Right atrium auricular region (tissue), 2 donors: Measurements from ENCODE around the gene CLDN12. TPM values are rescaled to one million over a fixed set of nuclear protein-coding genes. Genes with fewer than 3 reads are reported as not detected.

ENCODE experiments used
- DNase-seq: peaks from one replicate; pipeline ENCODE4 v3.0.0-alpha.2; 2019; ENCODE audit warnings: low spot score
- H3K27ac ChIP-seq, 2 donors: fragments of 200-600 bp; sonication (generic); 1 replicate in 1 of 2; 2 replicates in 1 of 2; pipeline ENCODE4 v1.5.1; 2016 to 2019
- H3K27me3 ChIP-seq, 2 donors: fragments of 200-600 bp; sonication (generic); one replicate each; pipeline versions ENCODE4 v1.5.1 to v1.6.0; 2017 to 2019
- H3K36me3 ChIP-seq: fragments of 200-600 bp; sonication (generic); one replicate; pipeline ENCODE4 v1.5.1; 2016
- H3K4me1 ChIP-seq, 2 donors: fragments of 200-600 bp; sonication (generic); one replicate each; pipeline versions ENCODE4 v1.5.1 to v1.6.0; 2017 to 2019
- H3K4me3 ChIP-seq, 2 donors: fragments of 200-600 bp; sonication (generic); 1 replicate in 1 of 2; 2 replicates in 1 of 2; pipeline ENCODE4 v1.5.1; 2017 to 2019; ENCODE audit warnings: mild to moderate bottlenecking in 1 of 2, moderate library complexity in 1 of 2
- H3K9me3 ChIP-seq, 2 donors: fragments of 200-600 bp; sonication (generic); one replicate each; pipeline ENCODE4 v1.5.1; 2019
- total RNA-seq, 2 donors: library from RNA; depleted of rRNA; stranded (reverse); fragments of >200 nt; gene quantifications; one replicate each; pipeline ENCODE4 v1.1.0, GENCODE V29; 2016
- TF ChIP-seq, protein P1 (sequence below), 2 donors: fragments of 200-600 bp; sonication (generic); IDR thresholded peaks; one replicate each; pipeline ENCODE4 v1.5.1; 2019; ENCODE audit warnings: antibody characterized with exemption in 2 of 2

CLDN12 gene
- total RNA-seq, result 10 to 100 TPM; 28.8 to 34.0 TPM

DNA sequence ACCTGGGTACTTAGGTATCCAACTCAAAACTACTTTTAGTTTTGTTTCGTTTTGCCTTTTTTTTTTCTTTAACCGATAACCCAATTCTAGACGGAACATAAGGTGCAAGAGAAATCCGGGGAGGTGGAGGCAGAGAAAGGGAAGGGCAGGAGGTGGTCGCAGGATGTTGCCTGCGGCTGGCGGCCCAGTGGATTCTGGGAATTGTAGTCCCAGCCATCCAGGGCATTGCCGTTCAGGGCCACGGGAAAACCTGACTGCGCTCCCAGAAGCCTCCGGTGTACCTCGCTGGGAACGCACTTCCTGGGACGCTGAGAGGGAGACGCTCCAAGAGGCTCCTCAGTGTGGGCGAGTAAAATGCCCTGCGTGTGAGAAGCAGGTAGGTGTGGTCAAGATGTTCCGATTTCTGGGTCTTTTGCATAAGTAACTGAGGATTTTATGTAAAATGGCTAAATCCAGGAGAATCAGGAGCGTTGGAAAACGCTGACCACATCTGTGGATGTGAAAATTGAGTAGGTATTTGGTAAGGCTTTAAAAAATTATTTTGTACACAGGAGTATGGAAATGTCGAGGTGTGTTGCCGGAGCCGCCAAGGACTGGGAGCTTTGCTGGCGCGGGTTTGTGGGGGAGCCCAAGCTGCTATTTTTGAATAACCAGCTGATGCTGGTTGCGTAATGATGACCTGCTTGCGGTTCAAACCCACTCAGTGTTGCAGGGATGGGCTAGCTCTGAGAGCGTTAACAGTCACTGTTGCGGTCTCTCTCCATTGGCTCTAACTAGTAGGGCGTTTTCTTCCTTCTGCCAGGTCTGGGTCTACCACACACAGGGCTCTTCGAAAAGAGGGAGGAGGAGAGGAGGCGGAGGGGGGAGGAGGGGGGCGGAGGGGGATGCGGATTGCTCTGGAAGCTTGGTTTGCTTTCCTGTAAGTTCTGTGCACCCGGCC is at the start of gene CLDN12:
Gene CLDN12 (plus strand): TSS at position 288 of the 940 bp plus-strand sequence. CDS start 9,216 bp downstream, outside the sequence.
- Histone ChIP-seq H3K27ac (peak within 1 kb of the TSS; percentile 95 to 96), H3K36me3 (peaks cover 21% of the 10 kb centered on the region), H3K4me3 (peak within 1 kb of the TSS; percentile 69 to 76), H3K9me3 (peaks cover 0 to 5% of the 10 kb centered on the region in 2 donors), H3K27me3 (no peaks in the 10 kb centered on the region), H3K4me1 (peaks cover 0 to 13% of the 10 kb centered on the region in 2 donors)
- peak; percentile 88 for DNase-seq
- TF ChIP-seq, protein P1, sequence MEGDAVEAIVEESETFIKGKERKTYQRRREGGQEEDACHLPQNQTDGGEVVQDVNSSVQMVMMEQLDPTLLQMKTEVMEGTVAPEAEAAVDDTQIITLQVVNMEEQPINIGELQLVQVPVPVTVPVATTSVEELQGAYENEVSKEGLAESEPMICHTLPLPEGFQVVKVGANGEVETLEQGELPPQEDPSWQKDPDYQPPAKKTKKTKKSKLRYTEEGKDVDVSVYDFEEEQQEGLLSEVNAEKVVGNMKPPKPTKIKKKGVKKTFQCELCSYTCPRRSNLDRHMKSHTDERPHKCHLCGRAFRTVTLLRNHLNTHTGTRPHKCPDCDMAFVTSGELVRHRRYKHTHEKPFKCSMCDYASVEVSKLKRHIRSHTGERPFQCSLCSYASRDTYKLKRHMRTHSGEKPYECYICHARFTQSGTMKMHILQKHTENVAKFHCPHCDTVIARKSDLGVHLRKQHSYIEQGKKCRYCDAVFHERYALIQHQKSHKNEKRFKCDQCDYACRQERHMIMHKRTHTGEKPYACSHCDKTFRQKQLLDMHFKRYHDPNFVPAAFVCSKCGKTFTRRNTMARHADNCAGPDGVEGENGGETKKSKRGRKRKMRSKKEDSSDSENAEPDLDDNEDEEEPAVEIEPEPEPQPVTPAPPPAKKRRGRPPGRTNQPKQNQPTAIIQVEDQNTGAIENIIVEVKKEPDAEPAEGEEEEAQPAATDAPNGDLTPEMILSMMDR (IDR thresholded peaks at IDR 0.05), result no peak

DNA sequence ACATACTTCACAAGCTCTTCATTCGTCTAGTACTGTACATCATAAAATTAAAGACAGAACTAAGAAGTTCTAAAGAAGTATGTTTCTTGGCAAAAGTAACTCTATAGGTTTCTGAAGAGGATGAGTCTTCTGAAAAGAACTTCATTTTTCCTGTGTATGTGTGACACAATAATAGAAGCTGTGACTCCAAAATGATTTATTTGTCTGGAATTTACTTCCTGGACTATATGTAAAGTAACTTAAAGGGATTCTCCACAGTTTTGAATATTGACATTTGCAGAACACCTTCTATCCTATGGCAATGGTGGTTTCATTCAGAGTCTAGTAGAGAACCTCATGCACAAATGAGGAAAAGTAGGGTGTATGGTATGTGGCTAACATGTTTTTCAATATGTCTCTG is 19.8 kb upstream of the CLDN12 start:
- Histone ChIP-seq H3K36me3 (peaks cover 51% of the 10 kb centered on the region), H3K4me3 (no peak overlapping the region), H3K27ac (no peak overlapping the region), H3K4me1 (no peaks in the 10 kb centered on the region), H3K9me3 (no peaks in the 10 kb centered on the region), H3K27me3 (no peaks in the 10 kb centered on the region)
- DNase-seq, result no peak
- TF ChIP-seq, protein P1 (IDR thresholded peaks at IDR 0.05), result no peak

DNA sequence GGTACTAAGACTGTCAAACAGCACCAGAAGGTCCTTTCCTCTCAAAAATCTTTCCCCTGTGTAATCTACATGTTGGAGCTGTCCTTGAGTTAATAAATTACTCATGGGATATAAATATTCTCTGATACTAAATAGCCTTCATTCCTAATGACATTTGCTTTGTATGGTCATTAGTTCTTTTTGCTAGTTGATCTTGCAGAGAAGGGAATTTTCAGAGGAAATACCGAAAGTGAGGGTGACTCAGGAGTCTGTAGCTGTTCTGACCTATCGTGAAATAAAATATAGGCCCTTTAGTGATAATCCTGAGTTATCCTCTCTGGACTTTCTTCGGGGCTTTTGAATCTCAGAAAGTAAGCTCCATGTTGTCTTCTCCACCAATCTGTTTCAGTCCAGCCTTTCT is 19.4 kb upstream of the CLDN12 start:
- no peak overlapping the region for H3K27ac ChIP-seq
- H3K27me3 ChIP-seq, result no peaks in the 10 kb centered on the region
- H3K4me3 ChIP-seq, result no peak overlapping the region
- no peaks in the 10 kb centered on the region for H3K4me1 ChIP-seq
- peaks cover 46% of the 10 kb centered on the region for H3K36me3 ChIP-seq
- H3K9me3 ChIP-seq, result no peaks in the 10 kb centered on the region
- no peak for DNase-seq
- TF ChIP-seq, protein P1 (IDR thresholded peaks at IDR 0.05), result no peak

DNA sequence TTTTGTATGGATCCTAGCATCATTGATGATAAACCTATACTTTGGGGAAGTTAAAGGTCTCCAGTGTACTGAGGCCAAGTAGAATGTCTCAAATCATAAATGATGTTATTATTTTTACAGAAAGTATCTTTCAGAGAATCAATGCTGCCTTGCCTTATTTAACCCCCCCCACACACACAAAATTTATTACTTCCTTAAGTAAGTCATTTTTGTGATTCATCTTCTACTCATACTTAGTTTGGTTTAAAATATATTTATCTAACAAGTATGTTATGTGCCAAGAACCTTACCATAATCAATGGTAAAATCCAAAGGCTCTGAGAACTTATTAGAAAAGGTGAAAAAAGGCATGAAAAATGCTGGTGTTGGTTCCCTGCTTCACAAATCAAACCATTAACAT is 18.8 kb upstream of the CLDN12 start:
- no peak overlapping the region for H3K4me3 ChIP-seq
- no peaks in the 10 kb centered on the region for H3K4me1 ChIP-seq
- H3K36me3 ChIP-seq, result peaks cover 40% of the 10 kb centered on the region
- TF ChIP-seq, protein P1 (IDR thresholded peaks at IDR 0.05), result no peak
- H3K9me3 ChIP-seq, result no peaks in the 10 kb centered on the region
- H3K27ac ChIP-seq, result no peak overlapping the region
- DNase-seq, result no peak
- H3K27me3 ChIP-seq, result no peaks in the 10 kb centered on the region

DNA sequence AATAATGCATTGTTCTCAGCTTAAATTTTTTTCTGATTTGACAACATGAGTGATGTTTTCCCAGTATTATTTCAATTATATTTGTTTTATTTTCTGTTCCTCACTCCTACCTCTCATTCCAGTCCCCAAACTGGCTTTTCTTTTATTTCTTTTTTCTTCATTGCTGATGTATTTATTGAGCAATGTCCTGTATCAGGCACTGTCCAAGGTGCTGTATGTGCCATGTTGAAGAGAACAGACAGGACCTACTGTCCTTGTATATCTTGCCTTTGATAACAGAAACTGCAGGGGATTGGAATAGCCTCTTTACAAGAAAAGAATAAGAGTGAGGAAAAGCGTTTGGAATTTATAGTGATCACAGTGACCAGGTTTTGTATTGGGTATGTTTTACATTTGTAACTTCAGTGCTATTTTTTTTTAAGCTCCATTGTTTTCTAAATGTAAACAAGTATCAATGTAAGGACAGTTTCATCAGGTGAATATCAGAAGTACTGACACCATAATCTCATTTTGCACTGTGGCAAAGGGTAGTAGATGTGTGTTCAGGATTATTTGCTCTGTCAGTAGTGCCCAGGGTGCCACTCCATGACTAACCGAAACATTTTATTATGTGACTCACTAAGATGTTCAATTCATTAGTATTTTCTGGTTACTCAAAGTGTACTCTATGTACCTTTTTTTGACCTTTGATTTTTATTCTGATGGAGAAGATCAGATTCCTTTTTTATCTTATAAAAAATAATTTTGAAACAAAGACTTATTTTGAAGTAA is 15.6 kb upstream of the CLDN12 start:
- Histone ChIP-seq H3K4me1 (no peaks in the 10 kb centered on the region), H3K27ac (no peak overlapping the region), H3K27me3 (no peaks in the 10 kb centered on the region), H3K9me3 (no peaks in the 10 kb centered on the region), H3K4me3 (no peak overlapping the region), H3K36me3 (peaks cover 21% of the 10 kb centered on the region)
- no peak for DNase-seq
- TF ChIP-seq, protein P1 (IDR thresholded peaks at IDR 0.05), result no peak
